Mesodermal cell (in vitro differentiated cells): Measurements from ENCODE around the gene GRID2.
"Not testable (repeated sequence)": the region's sequence is repeated elsewhere in the genome, so short reads cannot be mapped to it uniquely, and the experiment has no call there.

ENCODE experiments used
- H3K27ac ChIP-seq: 2 replicates; pipeline ENCODE4 v1.7.0; 2013; ENCODE audit warnings: mild to moderate bottlenecking, low read depth, low read length, moderate library complexity; ENCODE audit not compliant: severe bottlenecking
- H3K36me3 ChIP-seq: 2 replicates; pipeline ENCODE4 v1.7.1; 2013; ENCODE audit warnings: mild to moderate bottlenecking, low read length, moderate library complexity; ENCODE audit not compliant: control insufficient read depth, insufficient read depth
- H3K4me1 ChIP-seq: one replicate; pipeline ENCODE4 v1.7.1; 2013; ENCODE audit warnings: mild to moderate bottlenecking, low read length; ENCODE audit not compliant: insufficient read depth, control insufficient read depth, poor library complexity, severe bottlenecking
- H3K4me3 ChIP-seq: 2 replicates; pipeline ENCODE4 v1.7.0; 2013; ENCODE audit warnings: low read length, control low read depth, mild to moderate bottlenecking; ENCODE audit not compliant: insufficient read depth, poor library complexity, severe bottlenecking; ENCODE audit errors: extremely low read depth
- H3K9me3 ChIP-seq: 2 replicates; pipeline ENCODE4 v1.7.1; 2013; ENCODE audit warnings: mild to moderate bottlenecking, low read length, moderate library complexity; ENCODE audit not compliant: control insufficient read depth
- WGBS, 2 experiments: methylation state at CpG; one replicate each; pipeline ENCODE4 v1.1.5; 2013; ENCODE audit warnings: missing lambda C conversion rate in 2 of 2; ENCODE audit not compliant: insufficient coverage in 2 of 2; 5-methylcytosine and 5-hydroxymethylcytosine counted together

The GRID2 gene

GRCh38 chr4:92357966-92358365, 54.2 kb downstream of the GRID2 start:
- Histone ChIP-seq H3K9me3 (no peaks in the 10 kb centered on the region), H3K36me3 (no peaks in the 10 kb centered on the region), H3K4me3 (no peak overlapping the region), H3K4me1 (no peaks in the 10 kb centered on the region), H3K27ac (no peak overlapping the region)
- WGBS, 2 experiments, result 100% methylated on average over 1 of the region's 2 CpGs; no CpG with 5 or more reads in 1 of the 2 experiments

- Histone ChIP-seq H3K9me3 (no peaks in the 10 kb centered on the region), H3K4me3 (no peak overlapping the region), H3K36me3 (no peaks in the 10 kb centered on the region), H3K27ac (no peak overlapping the region), H3K4me1 (no peaks in the 10 kb centered on the region)
- 20% methylated on average over 1 of the region's 2 CpGs; no CpG with 5 or more reads in 1 of the 2 experiments for WGBS, 2 experiments
Measured at GRCh38 chr4:92359491-92359890, 55.7 kb downstream of the GRID2 start.

- Histone ChIP-seq H3K27ac (no peak overlapping the region), H3K4me1 (no peaks in the 10 kb centered on the region), H3K9me3 (no peaks in the 10 kb centered on the region), H3K4me3 (no peak overlapping the region), H3K36me3 (no peaks in the 10 kb centered on the region)
Measured at GRCh38 chr4:92362028-92362427, 58.3 kb downstream of the GRID2 start.

GRCh38 chr4:92368653-92369052, 64.9 kb downstream of the GRID2 start:
- H3K36me3 ChIP-seq, result no peaks in the 10 kb centered on the region
- no peak overlapping the region for H3K4me3 ChIP-seq
- no peaks in the 10 kb centered on the region for H3K9me3 ChIP-seq
- WGBS, 2 experiments, result 94% methylated on average over 2 of the region's 4 CpGs; no CpG with 5 or more reads in 1 of the 2 experiments
- no peaks in the 10 kb centered on the region for H3K4me1 ChIP-seq
- no peak overlapping the region for H3K27ac ChIP-seq

GRCh38 chr4:92381616-92382015, 77.8 kb downstream of the GRID2 start:
- H3K4me3 ChIP-seq, result no peak overlapping the region
- H3K27ac ChIP-seq, result no peak overlapping the region
- H3K36me3 ChIP-seq, result no peaks in the 10 kb centered on the region
- H3K4me1 ChIP-seq, result no peaks in the 10 kb centered on the region
- peaks cover 2% of the 10 kb centered on the region for H3K9me3 ChIP-seq

GRCh38 chr4:92382128-92382527, 78.4 kb downstream of the GRID2 start:
- no CpG with 5 or more reads among the region's 1 CpG for WGBS, 2 experiments
- Histone ChIP-seq H3K4me1 (no peaks in the 10 kb centered on the region), H3K27ac (no peak overlapping the region), H3K36me3 (no peaks in the 10 kb centered on the region), H3K4me3 (no peak overlapping the region), H3K9me3 (no peaks in the 10 kb centered on the region)

- Histone ChIP-seq H3K4me1 (no peaks in the 10 kb centered on the region), H3K27ac (no peak overlapping the region), H3K36me3 (no peaks in the 10 kb centered on the region), H3K9me3 (no peaks in the 10 kb centered on the region), H3K4me3 (no peak overlapping the region)
- no CpG with 5 or more reads among the region's 1 CpG for WGBS, 2 experiments
Measured at GRCh38 chr4:92387459-92388069, 83.8 kb downstream of the GRID2 start.

GRCh38 chr4:92399032-92399431, 95.3 kb downstream of the GRID2 start:
- H3K27ac ChIP-seq, result no peak overlapping the region
- WGBS, 2 experiments, result 87 to 88% methylated on average over 4 to 6 of the region's 8 CpGs
- no peaks in the 10 kb centered on the region for H3K4me1 ChIP-seq
- H3K9me3 ChIP-seq, result no peaks in the 10 kb centered on the region
- no peaks in the 10 kb centered on the region for H3K36me3 ChIP-seq
- H3K4me3 ChIP-seq, result no peak overlapping the region

- H3K36me3 ChIP-seq, H3K27ac ChIP-seq, H3K9me3 ChIP-seq, H3K4me3 ChIP-seq, H3K4me1 ChIP-seq: not testable (repeated sequence)
- WGBS, 2 experiments, result 85 to 100% methylated on average over 1 to 4 of the region's 7 CpGs
Measured at GRCh38 chr4:92403525-92403924, 99.8 kb downstream of the GRID2 start.

- H3K27ac ChIP-seq, result no peak overlapping the region
- H3K4me1 ChIP-seq, result no peaks in the 10 kb centered on the region
- H3K36me3 ChIP-seq, result no peaks in the 10 kb centered on the region
- no CpG with 5 or more reads among the region's 1 CpG for WGBS, 2 experiments
- no peaks in the 10 kb centered on the region for H3K9me3 ChIP-seq
- H3K4me3 ChIP-seq, result no peak overlapping the region
Measured at GRCh38 chr4:92406488-92406887, 102.7 kb downstream of the GRID2 start.

GRCh38 chr4:92421920-92422319, 118.2 kb downstream of the GRID2 start:
- H3K4me1 ChIP-seq, result no peaks in the 10 kb centered on the region
- WGBS, 2 experiments, result 31 to 58% methylated on average over 2 of the region's 2 CpGs
- H3K27ac ChIP-seq, result no peak overlapping the region

More at GRCh38 chr4:92421920-92422319, 118.2 kb downstream of the GRID2 start:
- H3K4me3 ChIP-seq, result no peak overlapping the region
- no peaks in the 10 kb centered on the region for H3K9me3 ChIP-seq
- H3K36me3 ChIP-seq, result no peaks in the 10 kb centered on the region
